ENCODE data around the gene PAQR9.

GRCh38 chr3:142913432-142913831 is 50.0 kb downstream of the PAQR9 start:
- no peak for TF ChIP-seq EZH2 (IDR thresholded peaks at IDR 0.05; ENCODE audit: borderline replicate concordance, low read length)
- TF ChIP-seq, protein P1, sequence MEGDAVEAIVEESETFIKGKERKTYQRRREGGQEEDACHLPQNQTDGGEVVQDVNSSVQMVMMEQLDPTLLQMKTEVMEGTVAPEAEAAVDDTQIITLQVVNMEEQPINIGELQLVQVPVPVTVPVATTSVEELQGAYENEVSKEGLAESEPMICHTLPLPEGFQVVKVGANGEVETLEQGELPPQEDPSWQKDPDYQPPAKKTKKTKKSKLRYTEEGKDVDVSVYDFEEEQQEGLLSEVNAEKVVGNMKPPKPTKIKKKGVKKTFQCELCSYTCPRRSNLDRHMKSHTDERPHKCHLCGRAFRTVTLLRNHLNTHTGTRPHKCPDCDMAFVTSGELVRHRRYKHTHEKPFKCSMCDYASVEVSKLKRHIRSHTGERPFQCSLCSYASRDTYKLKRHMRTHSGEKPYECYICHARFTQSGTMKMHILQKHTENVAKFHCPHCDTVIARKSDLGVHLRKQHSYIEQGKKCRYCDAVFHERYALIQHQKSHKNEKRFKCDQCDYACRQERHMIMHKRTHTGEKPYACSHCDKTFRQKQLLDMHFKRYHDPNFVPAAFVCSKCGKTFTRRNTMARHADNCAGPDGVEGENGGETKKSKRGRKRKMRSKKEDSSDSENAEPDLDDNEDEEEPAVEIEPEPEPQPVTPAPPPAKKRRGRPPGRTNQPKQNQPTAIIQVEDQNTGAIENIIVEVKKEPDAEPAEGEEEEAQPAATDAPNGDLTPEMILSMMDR (conservative IDR thresholded peaks at IDR 0.05 in 1 of 2, IDR thresholded peaks at IDR 0.05 in 1 of 2; ENCODE audit: extremely low read depth in 1 of 2, insufficient read depth in 1 of 2, low read depth in 1 of 2, low read length in 2 of 2), result no peak

Measured in mammary epithelial cell (primary cell).